GM13976 (cell line): ENCODE measurements around the gene TCP11L1.
A peak's percentile ranks its signal among the peaks of the same experiment; 100 is the strongest.

Experiments
- DNase-seq: peaks from one replicate; pipeline ENCODE4 v3.0.0; 2012; ENCODE audit warnings: low spot score
- in situ Hi-C: fragments of 300-500 bp; cut with MboI; formaldehyde crosslinking; loops from one replicate; pipeline ENCODE4 v1.12.0; 2022; ENCODE audit warnings: low sequenced_read_pairs, mixed read lengths, inconsistent platforms; ENCODE audit not compliant: unreplicated experiment
- TF ChIP-seq, protein P1 (sequence below): IDR thresholded peaks from 2 replicates; pipeline ENCODE4 v1.5.1; 2012; ENCODE audit warnings: borderline replicate concordance, mild to moderate bottlenecking; ENCODE audit not compliant: insufficient read depth; ENCODE audit errors: extremely low read depth, missing control alignments, control extremely low read depth

Gene TCP11L1, protein sequence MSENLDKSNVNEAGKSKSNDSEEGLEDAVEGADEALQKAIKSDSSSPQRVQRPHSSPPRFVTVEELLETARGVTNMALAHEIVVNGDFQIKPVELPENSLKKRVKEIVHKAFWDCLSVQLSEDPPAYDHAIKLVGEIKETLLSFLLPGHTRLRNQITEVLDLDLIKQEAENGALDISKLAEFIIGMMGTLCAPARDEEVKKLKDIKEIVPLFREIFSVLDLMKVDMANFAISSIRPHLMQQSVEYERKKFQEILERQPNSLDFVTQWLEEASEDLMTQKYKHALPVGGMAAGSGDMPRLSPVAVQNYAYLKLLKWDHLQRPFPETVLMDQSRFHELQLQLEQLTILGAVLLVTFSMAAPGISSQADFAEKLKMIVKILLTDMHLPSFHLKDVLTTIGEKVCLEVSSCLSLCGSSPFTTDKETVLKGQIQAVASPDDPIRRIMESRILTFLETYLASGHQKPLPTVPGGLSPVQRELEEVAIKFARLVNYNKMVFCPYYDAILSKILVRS

GRCh38 chr11:33039274-33040032 is at the start of gene TCP11L1:
Gene TCP11L1 (plus strand): TSS chr11:33039572. CDS start chr11:33043774, 4,202 bp downstream.
- peak; percentile 93 for DNase-seq
- in situ Hi-C loops: no loop called here

DNA sequence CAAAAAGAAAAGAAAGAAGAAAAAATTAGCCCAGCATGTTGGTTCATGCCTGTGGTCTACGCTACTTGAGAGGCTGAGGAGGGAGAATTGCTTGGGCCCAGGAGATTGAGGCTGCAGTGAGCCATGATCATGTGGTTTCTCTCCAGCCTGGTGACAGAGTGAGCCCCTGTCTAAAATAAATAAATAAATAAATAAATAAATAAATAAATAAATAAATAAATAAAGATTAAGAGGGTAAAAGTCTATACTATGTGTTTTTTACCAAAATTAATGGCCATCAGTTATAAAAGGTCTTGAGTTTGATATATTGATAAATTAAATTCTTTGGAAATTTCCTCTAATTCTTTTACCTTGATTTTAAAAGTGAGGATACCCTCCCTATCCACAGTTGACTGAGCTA is 48.9 kb upstream of the TCP11L1 start:
- in situ Hi-C loops: no loop called here
- TF ChIP-seq, protein P1, sequence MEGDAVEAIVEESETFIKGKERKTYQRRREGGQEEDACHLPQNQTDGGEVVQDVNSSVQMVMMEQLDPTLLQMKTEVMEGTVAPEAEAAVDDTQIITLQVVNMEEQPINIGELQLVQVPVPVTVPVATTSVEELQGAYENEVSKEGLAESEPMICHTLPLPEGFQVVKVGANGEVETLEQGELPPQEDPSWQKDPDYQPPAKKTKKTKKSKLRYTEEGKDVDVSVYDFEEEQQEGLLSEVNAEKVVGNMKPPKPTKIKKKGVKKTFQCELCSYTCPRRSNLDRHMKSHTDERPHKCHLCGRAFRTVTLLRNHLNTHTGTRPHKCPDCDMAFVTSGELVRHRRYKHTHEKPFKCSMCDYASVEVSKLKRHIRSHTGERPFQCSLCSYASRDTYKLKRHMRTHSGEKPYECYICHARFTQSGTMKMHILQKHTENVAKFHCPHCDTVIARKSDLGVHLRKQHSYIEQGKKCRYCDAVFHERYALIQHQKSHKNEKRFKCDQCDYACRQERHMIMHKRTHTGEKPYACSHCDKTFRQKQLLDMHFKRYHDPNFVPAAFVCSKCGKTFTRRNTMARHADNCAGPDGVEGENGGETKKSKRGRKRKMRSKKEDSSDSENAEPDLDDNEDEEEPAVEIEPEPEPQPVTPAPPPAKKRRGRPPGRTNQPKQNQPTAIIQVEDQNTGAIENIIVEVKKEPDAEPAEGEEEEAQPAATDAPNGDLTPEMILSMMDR: no peak
- no peak for DNase-seq

More at GRCh38 chr11:33039274-33040032, at the start of gene TCP11L1:
- TF ChIP-seq, protein P1: no peak

GRCh38 chr11:32991427-32991826 is 47.9 kb upstream of the TCP11L1 start:
- no peak for DNase-seq
- in situ Hi-C loops: no loop called here
- TF ChIP-seq, protein P1: no peak

GRCh38 chr11:32991898-32992297 is 47.5 kb upstream of the TCP11L1 start:
- DNase-seq: no peak
- in situ Hi-C loops: no loop called here

GRCh38 chr11:33000181-33000580 is 39.2 kb upstream of the TCP11L1 start:
- DNase-seq: no peak

More at GRCh38 chr11:32991898-32992297, 47.5 kb upstream of the TCP11L1 start:
- TF ChIP-seq, protein P1: no peak

GRCh38 chr11:33001281-33001680 is 38.1 kb upstream of the TCP11L1 start:
- DNase-seq: no peak
- TF ChIP-seq, protein P1: no peak
- in situ Hi-C loops: no loop called here

More at GRCh38 chr11:33000181-33000580, 39.2 kb upstream of the TCP11L1 start:
- TF ChIP-seq, protein P1: no peak
- in situ Hi-C loops: no loop called here
